ENCODE results near the gene NPFFR1.

- TF ChIP-seq HDAC6 (IDR thresholded peaks at IDR 0.05; ENCODE audit: unreplicated experiment) (no peak), CTCF (IDR thresholded peaks at IDR 0.05 in 2 of 3, conservative IDR thresholded peaks at IDR 0.05 in 1 of 3; ENCODE audit: control insufficient read depth in 2 of 3, extremely low read depth in 1 of 3, insufficient read depth in 1 of 3, low read depth in 3 of 3, low read length in 3 of 3) (no peak), SREBF1 (IDR thresholded peaks at IDR 0.05; ENCODE audit: low read length) (no peak), EGR1 (IDR thresholded peaks at IDR 0.05; ENCODE audit: borderline replicate concordance in 1 of 2, low read depth in 2 of 2, low read length in 2 of 2) (no peak), RFX5 (IDR thresholded peaks at IDR 0.05; ENCODE audit: low read depth, low read length) (no peak), SMC3 (IDR thresholded peaks at IDR 0.05; ENCODE audit: borderline replicate concordance, low read length) (no peak), MTA3 (IDR thresholded peaks at IDR 0.05; ENCODE audit: borderline replicate concordance, low read length) (no peak), YY1 (IDR thresholded peaks at IDR 0.05; ENCODE audit: low read depth, low read length) (no peak)
These were observed 82.7 kb downstream of the NPFFR1 start for GRCh38 chr10:70201105-70201504.
